Measurements from ENCODE around the gene MRPL32. TPM values are rescaled to one million over a fixed set of nuclear protein-coding genes. Genes with fewer than 3 reads are reported as not detected.
A peak's percentile ranks its signal among the peaks of the same experiment; 100 is the strongest.

Gene MRPL32
- total and polyA plus RNA-seq, 2 experiments from 2014 or later: 77.0 to 125 TPM

DNA sequence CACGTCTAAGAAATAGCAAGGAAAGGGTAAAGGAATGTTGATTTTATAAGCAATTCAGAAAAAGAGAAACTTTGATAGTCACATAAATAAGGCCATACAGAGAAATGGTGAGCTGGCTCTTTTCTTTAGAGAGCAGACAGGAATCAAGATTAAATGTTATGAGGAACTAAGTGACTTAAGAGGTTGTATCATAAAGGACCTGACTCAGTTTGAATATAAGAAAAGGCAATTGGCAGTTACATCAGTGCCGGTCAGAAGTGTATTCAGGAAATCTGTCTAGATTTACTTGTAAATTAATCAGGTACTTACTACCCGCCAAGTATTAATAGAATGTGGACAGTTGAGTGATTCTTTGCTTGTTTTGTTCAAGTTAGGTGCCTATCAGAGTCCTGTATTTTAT lies 2.1 kb downstream of the MRPL32 start:
- no peak overlapping the region for H3K4me3 ChIP-seq
- DNase-seq (ENCODE audit: low read depth in 1 of 2, low spot score in 1 of 2): no peak
- TF ChIP-seq, protein P1, sequence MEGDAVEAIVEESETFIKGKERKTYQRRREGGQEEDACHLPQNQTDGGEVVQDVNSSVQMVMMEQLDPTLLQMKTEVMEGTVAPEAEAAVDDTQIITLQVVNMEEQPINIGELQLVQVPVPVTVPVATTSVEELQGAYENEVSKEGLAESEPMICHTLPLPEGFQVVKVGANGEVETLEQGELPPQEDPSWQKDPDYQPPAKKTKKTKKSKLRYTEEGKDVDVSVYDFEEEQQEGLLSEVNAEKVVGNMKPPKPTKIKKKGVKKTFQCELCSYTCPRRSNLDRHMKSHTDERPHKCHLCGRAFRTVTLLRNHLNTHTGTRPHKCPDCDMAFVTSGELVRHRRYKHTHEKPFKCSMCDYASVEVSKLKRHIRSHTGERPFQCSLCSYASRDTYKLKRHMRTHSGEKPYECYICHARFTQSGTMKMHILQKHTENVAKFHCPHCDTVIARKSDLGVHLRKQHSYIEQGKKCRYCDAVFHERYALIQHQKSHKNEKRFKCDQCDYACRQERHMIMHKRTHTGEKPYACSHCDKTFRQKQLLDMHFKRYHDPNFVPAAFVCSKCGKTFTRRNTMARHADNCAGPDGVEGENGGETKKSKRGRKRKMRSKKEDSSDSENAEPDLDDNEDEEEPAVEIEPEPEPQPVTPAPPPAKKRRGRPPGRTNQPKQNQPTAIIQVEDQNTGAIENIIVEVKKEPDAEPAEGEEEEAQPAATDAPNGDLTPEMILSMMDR (IDR thresholded peaks at IDR 0.05; ENCODE audit: low read depth, low read length): no peak
- no peaks in the 10 kb centered on the region for H3K9me3 ChIP-seq (ENCODE audit: low read depth)
- no peaks in the 10 kb centered on the region for H3K27me3 ChIP-seq
- H3K27ac ChIP-seq: no peak overlapping the region
- H3K4me1 ChIP-seq (ENCODE audit: low read depth): peaks cover 9% of the 10 kb centered on the region
- H3K36me3 ChIP-seq: peaks cover 20% of the 10 kb centered on the region

DNA sequence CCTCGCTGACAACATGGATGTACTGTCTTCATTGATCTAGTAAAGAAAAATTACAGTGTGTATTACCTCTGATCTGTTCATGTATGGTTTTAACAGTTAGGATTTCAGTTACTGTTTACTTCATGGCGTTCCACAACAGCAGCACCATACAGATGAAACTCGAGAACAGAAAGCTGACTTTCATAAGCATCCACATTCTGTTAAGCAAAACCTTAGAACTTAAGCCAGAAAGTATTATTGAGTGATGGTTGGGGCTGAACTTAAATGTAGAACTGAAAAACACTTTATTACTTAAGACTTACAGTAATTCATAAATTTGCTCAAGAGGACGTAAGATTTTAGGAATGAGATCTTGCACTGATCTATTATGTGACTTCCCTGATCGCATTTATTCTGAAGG lies 3.7 kb downstream of the MRPL32 start:
- H3K27me3 ChIP-seq: no peaks in the 10 kb centered on the region
- no peak overlapping the region for H3K4me3 ChIP-seq
- H3K9me3 ChIP-seq (ENCODE audit: low read depth): no peaks in the 10 kb centered on the region
- H3K4me1 ChIP-seq (ENCODE audit: low read depth): peaks cover 9% of the 10 kb centered on the region
- H3K36me3 ChIP-seq: peaks cover 20% of the 10 kb centered on the region
- no peak for DNase-seq (ENCODE audit: low read depth in 1 of 2, low spot score in 1 of 2)
- TF ChIP-seq, protein P1 (IDR thresholded peaks at IDR 0.05; ENCODE audit: low read depth, low read length): no peak
- H3K27ac ChIP-seq: no peak overlapping the region

DNA sequence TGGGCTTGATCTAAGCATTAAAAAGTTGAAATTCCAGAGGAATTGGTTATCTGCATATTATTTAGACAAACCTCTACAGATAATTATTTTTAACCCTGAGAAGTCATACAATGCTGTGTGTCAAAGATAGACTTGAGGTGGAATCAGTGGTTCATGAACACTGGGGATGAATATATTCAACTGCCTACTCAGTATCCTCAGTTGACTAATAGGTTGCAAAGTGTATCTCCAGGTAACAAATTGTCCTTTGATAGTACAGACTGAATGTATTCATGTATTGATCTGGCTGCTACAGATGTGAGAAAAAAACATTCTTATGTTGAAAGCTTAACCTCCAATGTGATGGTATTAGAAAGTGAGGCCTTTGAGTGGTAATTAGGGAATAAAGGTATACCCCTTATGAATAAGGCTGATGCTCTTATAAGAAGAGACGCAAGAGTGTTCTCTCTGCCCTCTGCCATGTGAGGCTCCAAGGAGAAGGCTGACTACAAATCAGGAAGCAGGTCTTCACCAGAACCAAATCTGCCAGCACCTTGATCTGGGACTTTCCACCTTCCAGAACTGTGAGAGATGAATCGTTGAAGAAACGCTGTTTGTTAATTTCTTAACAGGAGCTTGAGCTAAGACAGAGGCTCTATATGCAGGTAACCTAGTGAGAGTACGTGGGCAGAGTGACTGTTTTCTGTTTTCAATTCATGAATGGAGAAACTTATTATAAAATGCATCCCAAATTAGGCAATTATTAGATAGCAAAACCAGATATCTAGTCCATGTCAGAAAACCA lies 7.5 kb downstream of the MRPL32 start:
- TF ChIP-seq, protein P1 (IDR thresholded peaks at IDR 0.05; ENCODE audit: low read depth, low read length): no peak
- DNase-seq (ENCODE audit: low read depth in 1 of 2, low spot score in 1 of 2): no peak
- H3K36me3 ChIP-seq: peaks cover 20% of the 10 kb centered on the region
- no peak overlapping the region for H3K4me3 ChIP-seq
- no peaks in the 10 kb centered on the region for H3K9me3 ChIP-seq (ENCODE audit: low read depth)
- H3K4me1 ChIP-seq (ENCODE audit: low read depth): no peaks in the 10 kb centered on the region
- H3K27ac ChIP-seq: no peak overlapping the region
- no peaks in the 10 kb centered on the region for H3K27me3 ChIP-seq

DNA sequence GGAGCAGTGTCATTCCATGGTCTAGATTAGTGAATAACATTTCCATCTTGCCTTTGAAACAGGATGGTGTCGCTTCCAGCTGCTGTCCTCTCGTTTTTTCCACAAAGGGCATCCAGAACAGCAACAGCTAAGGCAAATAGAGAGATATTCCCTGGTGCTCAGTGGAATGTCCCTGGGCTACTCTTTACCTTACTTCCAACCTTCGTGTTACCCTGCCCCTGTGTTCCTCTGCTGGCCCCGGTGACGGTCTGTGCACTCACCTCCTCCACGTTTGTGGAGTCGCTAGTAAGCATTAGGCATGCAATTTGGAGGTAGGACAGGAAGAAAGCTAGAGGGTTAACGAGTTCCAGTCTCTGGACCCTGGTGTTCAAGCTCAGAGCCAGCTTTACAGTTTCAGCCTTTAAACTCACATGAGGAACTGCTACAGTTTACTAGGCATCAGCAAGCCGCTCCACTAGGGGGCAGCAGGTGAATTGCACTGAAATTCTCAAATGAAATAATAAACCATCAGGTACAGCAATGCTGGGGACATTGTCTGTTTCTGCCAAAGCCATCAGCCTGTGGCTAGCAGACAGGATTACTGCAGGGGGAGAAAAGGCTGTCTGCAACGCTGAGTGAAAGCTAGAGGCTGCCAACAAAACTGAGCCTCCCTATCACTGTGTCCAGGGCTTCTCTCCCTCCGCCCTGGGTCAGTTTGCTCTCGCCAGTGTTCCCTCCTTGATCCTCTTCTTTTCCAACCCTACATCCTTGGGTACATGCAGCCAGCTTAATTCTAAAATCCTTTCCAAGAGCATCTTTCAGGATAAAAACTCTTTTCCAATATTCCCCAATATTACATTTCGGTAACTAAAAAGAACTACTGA lies 9.0 kb downstream of the MRPL32 start:
- H3K9me3 ChIP-seq (ENCODE audit: low read depth): no peaks in the 10 kb centered on the region
- H3K27ac ChIP-seq: no peak overlapping the region
- no peak overlapping the region for H3K4me3 ChIP-seq
- peaks cover 9% of the 10 kb centered on the region for H3K36me3 ChIP-seq
- no peaks in the 10 kb centered on the region for H3K4me1 ChIP-seq (ENCODE audit: low read depth)
- TF ChIP-seq, protein P1 (IDR thresholded peaks at IDR 0.05; ENCODE audit: low read depth, low read length): peak; percentile 92
- peak; percentile 85 to 88 for DNase-seq (ENCODE audit: low read depth in 1 of 2, low spot score in 1 of 2)
- no peaks in the 10 kb centered on the region for H3K27me3 ChIP-seq

DNA sequence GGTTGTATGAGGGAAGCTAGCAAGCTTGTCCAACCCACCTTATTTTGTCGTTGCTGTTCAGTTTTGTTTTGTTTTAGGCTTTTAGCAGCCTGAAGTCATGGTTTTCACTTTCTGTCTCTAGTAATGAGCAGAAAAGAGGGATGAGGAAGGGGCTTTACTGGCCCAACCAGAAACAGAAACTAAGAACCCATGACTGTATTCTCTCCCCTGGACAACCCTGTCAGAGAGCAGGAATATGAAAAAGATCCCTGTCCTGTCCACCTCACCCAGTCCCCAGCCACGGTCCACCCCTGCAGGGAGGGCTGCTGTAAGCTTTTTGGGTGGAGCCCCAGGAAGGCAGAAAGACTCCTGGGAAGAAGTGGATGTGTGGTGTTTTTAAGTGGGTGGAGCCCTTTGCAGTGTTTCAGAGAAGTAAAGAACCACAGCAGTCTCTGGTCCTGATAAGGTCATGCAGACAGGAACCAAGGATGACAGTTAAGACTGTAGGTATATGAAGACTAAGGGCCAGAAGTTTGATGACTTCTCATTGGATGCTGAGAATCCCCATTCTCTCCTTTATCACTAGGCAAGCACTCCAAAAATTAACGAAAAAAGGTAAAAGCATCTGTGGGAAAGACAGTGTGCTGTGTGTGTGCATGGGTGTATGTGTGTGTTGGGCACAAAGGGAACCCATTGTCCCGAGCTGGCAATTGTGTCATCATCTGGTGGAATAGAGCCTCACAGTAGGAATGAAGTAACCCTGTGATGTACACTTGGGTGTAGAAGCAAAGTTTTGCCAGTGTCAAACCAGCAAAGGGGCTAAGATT lies 13.8 kb downstream of the MRPL32 start:
- Histone ChIP-seq H3K4me1 (ENCODE audit: low read depth) (no peaks in the 10 kb centered on the region), H3K27me3 (no peaks in the 10 kb centered on the region), H3K9me3 (ENCODE audit: low read depth) (no peaks in the 10 kb centered on the region), H3K27ac (no peak overlapping the region), H3K36me3 (no peaks in the 10 kb centered on the region), H3K4me3 (no peak overlapping the region)
- TF ChIP-seq, protein P1 (IDR thresholded peaks at IDR 0.05; ENCODE audit: low read depth, low read length): no peak
- no peak for DNase-seq (ENCODE audit: low read depth in 1 of 2, low spot score in 1 of 2)

Measured in cardiac muscle cell (in vitro differentiated cells and primary cell).